GM19351 (cell line): ENCODE measurements around the gene CTAG2.
"Not testable (repeated sequence)": the region's sequence is repeated elsewhere in the genome, so short reads cannot be mapped to it uniquely, and the experiment has no call there.

Experiments
- ATAC-seq: cut with Tn5 transposase; IDR thresholded peaks from one replicate; pipeline ENCODE4 v1.9.1; 2021; ENCODE audit warnings: mild to moderate bottlenecking, moderate library complexity; ENCODE audit not compliant: unreplicated experiment

The CTAG2 gene

GRCh38 chrX:154649503-154650220, 3.7 kb downstream of the CTAG2 start:
- no peak for ATAC-seq

DNA sequence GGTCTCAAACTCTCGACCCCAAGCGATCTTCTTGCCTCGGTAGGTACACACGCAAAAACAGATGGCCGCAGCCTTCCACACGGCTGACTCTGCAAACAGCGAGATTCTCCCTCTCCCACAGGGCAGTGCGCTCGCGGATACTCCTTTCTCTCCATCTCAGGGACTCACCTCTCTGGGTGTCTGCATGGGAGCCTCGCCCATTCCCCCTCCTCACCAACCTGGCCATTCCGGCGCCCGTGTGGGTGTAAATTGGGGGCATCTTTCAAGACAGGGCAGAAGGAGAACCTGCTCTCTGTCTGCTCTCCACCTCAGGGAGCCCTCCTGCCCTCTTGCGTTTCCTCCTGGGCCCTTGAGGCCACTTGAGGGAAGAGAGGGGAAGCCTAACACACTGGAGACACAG, 4.4 kb downstream of the CTAG2 start:
- no peak for ATAC-seq

GRCh38 chrX:154645745-154646378, 7.5 kb downstream of the CTAG2 start:
- ATAC-seq: not testable (repeated sequence)

- not testable (repeated sequence) for ATAC-seq
Observed at GRCh38 chrX:154643708-154644107, 9.7 kb downstream of the CTAG2 start.

DNA sequence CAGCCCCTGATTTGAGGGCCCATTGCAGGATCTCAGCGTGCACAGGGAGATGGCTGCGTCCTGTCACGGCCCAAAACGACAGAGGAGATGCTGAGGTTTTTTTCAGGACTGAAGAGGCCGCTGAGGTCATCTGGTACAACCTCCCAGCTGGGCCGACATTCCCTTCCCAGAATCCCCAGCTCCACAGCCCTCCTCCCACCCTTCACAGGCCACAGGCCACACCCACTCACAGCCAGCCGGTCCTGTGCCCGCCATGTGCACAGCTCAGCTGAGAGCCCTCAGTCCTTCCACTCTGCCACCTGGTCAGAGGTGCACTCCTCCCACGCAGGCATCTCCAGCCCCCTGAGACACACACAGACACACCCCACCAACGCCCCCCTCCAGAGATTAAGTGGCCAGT, 11.6 kb downstream of the CTAG2 start:
- ATAC-seq: not testable (repeated sequence)

DNA sequence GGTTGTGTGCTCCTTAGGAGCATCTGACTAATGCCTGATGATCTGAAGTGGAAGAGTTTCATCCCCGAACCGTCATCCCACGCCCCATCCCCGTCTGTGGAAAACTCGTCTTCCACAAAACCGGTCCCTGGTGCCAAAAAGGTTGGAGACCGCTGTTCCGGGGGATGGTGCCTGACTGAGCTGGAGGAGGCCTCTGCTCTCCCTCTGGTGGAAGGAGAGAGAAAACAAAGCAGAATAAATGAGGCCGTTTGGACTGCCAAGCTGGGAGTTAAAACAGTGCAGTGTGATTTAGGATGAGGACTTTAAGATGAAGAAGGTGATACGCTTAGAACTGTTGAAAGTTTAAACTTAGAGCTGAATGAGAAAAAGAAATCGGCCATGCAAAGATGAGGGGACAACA, 19.7 kb downstream of the CTAG2 start:
- ATAC-seq: not testable (repeated sequence)

GRCh38 chrX:154630949-154631348, 22.4 kb downstream of the CTAG2 start:
- not testable (repeated sequence) for ATAC-seq

DNA sequence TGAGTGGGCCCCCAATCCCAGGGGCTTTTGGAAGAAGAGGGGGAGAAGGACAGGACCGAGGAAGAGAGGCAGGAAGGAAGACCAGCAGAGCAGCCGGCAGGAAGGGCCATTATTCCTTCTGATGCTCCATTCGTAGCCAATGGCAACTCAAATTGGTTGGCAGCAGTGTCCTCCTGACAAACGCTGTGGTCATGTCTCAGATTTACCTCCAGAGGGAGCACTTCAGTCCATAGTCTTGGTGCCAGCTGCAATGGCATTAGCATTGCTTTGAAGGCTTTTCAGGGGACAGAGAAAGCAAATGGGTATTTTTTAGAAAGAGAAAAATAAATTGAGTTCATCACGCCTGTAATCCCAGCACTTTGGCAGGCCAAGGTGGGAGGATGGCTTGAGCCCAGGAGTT, 24.4 kb downstream of the CTAG2 start:
- not testable (repeated sequence) for ATAC-seq

DNA sequence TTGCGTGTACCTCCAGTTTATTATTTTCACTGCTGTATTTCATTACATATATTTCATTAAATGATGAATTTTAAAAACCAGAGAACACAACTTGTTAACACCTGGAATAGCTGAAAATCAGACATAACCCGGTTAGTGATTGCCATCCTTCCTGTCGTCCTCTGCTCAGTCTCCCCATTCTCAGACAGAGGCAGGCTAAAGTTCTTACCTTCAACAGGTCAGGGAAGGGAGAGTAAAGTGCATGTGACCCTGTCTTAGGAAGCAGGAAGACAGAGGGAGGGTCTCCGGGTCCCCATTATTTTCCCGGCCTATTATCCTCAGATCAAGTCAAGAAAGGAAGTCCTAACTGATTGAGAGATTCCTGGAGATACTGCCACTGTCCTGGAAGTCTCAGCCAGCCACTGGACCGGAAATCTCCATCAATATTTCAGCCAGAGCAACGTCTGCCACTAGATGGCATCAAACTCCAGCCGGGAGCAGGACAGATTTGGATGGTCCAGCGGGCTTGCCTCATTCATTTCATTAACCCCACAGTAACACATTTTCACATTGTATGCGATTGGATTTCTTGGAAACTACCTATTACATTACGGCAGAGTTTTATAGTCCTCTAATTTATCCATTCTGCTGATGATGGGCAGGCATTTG, 32.5 kb downstream of the CTAG2 start:
- ATAC-seq: not testable (repeated sequence)

- ATAC-seq: not testable (repeated sequence)
Observed at GRCh38 chrX:154619182-154619581, 34.2 kb downstream of the CTAG2 start, which contains the start of gene CTAG1B. TSS of gene CTAG1B (minus strand) at chrX:154619282. CDS start at chrX:154619218, 64 bp downstream.

GRCh38 chrX:154613586-154613985, 39.8 kb downstream of the CTAG2 start:
- not testable (repeated sequence) for ATAC-seq

- ATAC-seq: not testable (repeated sequence)
Observed at GRCh38 chrX:154611146-154611545, 42.2 kb downstream of the CTAG2 start.

GRCh38 chrX:154608823-154609222, 44.6 kb downstream of the CTAG2 start:
- ATAC-seq: not testable (repeated sequence)

- ATAC-seq: not testable (repeated sequence)
Observed at GRCh38 chrX:154607976-154608375, 45.4 kb downstream of the CTAG2 start.

DNA sequence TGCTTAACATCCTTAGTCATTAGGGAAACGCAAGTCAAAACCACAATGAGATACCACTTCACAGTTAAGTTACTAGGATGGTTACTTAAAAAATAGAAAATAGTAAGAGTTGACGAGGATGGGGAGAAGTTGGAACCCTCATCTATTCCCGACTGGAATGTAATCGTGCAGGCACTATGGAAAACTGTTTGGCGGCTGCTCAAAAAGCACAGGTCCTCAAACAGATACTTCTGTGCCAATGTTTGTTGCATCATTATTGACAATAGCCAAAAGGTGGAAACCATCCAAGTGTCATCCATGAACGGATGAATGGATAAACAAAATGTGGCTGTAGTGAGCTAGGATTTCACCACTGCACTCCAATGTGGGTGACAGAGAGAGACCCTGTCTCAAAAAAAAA, 46.0 kb downstream of the CTAG2 start:
- no peak for ATAC-seq

GRCh38 chrX:154605566-154605965, 47.8 kb downstream of the CTAG2 start:
- no peak for ATAC-seq

- ATAC-seq: no peak
Observed at GRCh38 chrX:154603438-154604430, 49.6 kb downstream of the CTAG2 start.

DNA sequence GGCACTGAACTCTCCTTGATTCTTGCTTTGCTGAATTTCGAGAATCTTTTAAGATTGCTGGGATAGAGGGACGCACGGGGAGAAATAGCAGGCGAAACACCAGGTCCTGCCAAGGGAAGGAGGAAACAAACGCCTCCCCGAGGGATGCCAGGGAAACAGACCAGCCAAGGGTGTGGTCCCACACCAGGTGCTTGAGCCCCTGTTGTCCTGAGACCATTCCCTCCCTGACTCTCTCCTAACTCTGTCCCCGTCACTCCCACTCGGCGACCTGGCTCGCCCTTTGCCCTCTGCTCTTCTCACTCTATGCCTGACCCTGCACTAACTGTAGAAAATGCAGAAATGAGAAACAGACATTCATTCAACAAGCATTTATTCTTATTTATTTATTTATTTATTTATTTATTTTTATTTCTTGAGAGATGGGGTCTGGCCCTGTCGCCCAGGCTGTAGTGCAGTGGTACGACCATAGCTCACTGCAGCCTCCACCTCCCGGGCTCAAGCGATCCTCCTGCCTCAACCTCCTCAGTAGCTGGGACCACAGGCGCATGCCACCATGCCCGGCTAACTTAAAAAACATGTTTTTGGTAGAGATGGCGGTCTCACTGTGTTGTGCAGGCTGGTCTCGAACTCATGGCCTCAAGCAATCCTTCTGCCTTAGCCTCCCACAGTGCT, 50.5 kb downstream of the CTAG2 start:
- no peak for ATAC-seq

DNA sequence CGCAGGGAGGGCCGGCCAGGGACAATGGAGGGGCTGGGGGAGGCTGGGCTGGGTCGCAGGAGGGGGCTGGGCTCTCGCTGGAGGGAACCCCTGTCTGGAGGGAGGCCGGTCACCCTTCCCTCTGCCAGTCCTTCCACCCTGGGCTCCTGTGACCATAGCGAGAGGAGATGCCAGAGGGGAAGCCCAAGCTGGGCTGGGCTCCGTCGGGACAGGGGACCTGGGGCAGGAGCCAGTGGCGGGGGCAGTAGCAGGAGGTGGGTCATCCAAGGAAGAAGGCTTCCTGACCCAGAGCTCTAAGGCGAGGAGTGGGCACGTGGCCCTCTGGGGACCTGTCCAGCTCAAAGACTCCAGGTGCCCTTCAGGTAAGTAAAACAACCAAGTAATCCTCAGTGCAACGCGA, 51.2 kb downstream of the CTAG2 start:
- ATAC-seq: no peak
